CD14-positive monocyte (primary cell): ENCODE data around the gene CHRNA9. TPM values are rescaled to one million over a fixed set of nuclear protein-coding genes. Genes with fewer than 3 reads are reported as not detected.

Source experiments
- DNase-seq, 3 donors: peaks; one replicate each; pipeline ENCODE4 v3.0.0-alpha.2; 2011 to 2022
- H2AFZ ChIP-seq: 2 replicates; pipeline ENCODE4 v1.6.0; 2012; ENCODE audit warnings: mild to moderate bottlenecking, low read depth, low read length, inconsistent platforms; ENCODE audit not compliant: insufficient read depth, poor library complexity, severe bottlenecking
- H3K27ac ChIP-seq, 2 donors: 1 replicate in 1 of 2; 2 replicates in 1 of 2; pipeline ENCODE4 v1.5.1; 2012 to 2013; ENCODE audit warnings: low read length in 2 of 2, control low read depth in 1 of 2, inconsistent platforms in 1 of 2, low read depth in 1 of 2, mild to moderate bottlenecking in 1 of 2
- H3K27me3 ChIP-seq, 2 donors: one replicate each; pipeline versions ENCODE4 v1.6.0 to v1.6.1; 2011 to 2013; ENCODE audit warnings: low read length in 2 of 2; ENCODE audit not compliant: control insufficient read depth in 2 of 2, insufficient read depth in 2 of 2
- H3K36me3 ChIP-seq, 2 donors: replicated peaks in 1 of 2; 1 replicate in 1 of 2; 2 replicates in 1 of 2; pipeline versions ENCODE4 v1.5.1 to v1.6.1; 2012 to 2013; ENCODE audit warnings: low read length in 2 of 2, control low read depth in 1 of 2, inconsistent platforms in 1 of 2, mild to moderate bottlenecking in 1 of 2; ENCODE audit not compliant: insufficient read depth in 2 of 2, control insufficient read depth in 1 of 2
- H3K4me1 ChIP-seq, 2 donors: 1 replicate in 1 of 2; 2 replicates in 1 of 2; pipeline versions ENCODE4 v1.5.1 to v1.6.1; 2012 to 2013; ENCODE audit warnings: low read length in 2 of 2, control low read depth in 1 of 2, inconsistent platforms in 1 of 2, mild to moderate bottlenecking in 1 of 2, moderate library complexity in 1 of 2; ENCODE audit not compliant: insufficient read depth in 2 of 2, control insufficient read depth in 1 of 2
- H3K4me2 ChIP-seq: replicated peaks from 2 replicates; pipeline ENCODE3; 2012; ENCODE audit warnings: low read length, moderate library complexity, mild to moderate bottlenecking; ENCODE audit not compliant: poor library complexity, severe bottlenecking; ENCODE audit errors: extremely low read depth
- H3K4me3 ChIP-seq, 3 experiments: fragments of 200-600 bp in 1 of 3; sonication (generic) in 1 of 3; replicated peaks in 1 of 3; 1 replicate in 2 of 3; 2 replicates in 1 of 3; pipeline ENCODE4 v1.5.1; 2011 to 2013; ENCODE audit warnings: low read length in 3 of 3, mild to moderate bottlenecking in 3 of 3, control low read depth in 2 of 3, low read depth in 2 of 3, inconsistent platforms in 1 of 3, moderate library complexity in 1 of 3
- H3K79me2 ChIP-seq: 2 replicates; pipeline ENCODE4 v1.6.0; 2012; ENCODE audit warnings: mild to moderate bottlenecking, control low read depth, inconsistent platforms, low read length, moderate library complexity; ENCODE audit not compliant: insufficient read depth
- H3K9ac ChIP-seq: 2 replicates; pipeline ENCODE4 v1.6.0; 2017; ENCODE audit warnings: low read length, mild to moderate bottlenecking; ENCODE audit not compliant: insufficient read depth, poor library complexity, severe bottlenecking
- H3K9me3 ChIP-seq, 2 donors: replicated peaks in 1 of 2; 1 replicate in 1 of 2; 2 replicates in 1 of 2; pipeline versions ENCODE4 v1.5.1 to v1.6.1; 2012 to 2013; ENCODE audit warnings: low read length in 2 of 2, control low read depth in 1 of 2; ENCODE audit not compliant: control insufficient read depth in 1 of 2, insufficient read depth in 1 of 2
- H4K20me1 ChIP-seq: 2 replicates; pipeline ENCODE4 v1.6.0; 2012; ENCODE audit warnings: mild to moderate bottlenecking, low read length, control low read depth, moderate library complexity; ENCODE audit not compliant: insufficient read depth
- H3K27ac Mint-ChIP-seq, 7 donors: one replicate each; pipeline ENCODE4 v1.8.0; 2020; ENCODE audit warnings: mild to moderate bottlenecking in 7 of 7, mixed read lengths in 7 of 7, moderate library complexity in 6 of 7, inconsistent platforms in 2 of 7
- H3K27me3 Mint-ChIP-seq, 3 donors: one replicate each; pipeline ENCODE4 v1.8.0; 2021 to 2022; ENCODE audit warnings: low read depth in 3 of 3, mild to moderate bottlenecking in 3 of 3, mixed read lengths in 3 of 3, moderate library complexity in 3 of 3, inconsistent platforms in 1 of 3
- H3K36me3 Mint-ChIP-seq, 2 donors: one replicate each; pipeline ENCODE4 v1.8.0; 2020; ENCODE audit warnings: mixed read lengths in 2 of 2, inconsistent platforms in 1 of 2, mild to moderate bottlenecking in 1 of 2
- H3K4me1 Mint-ChIP-seq: one replicate; pipeline ENCODE4 v1.8.0; 2020; ENCODE audit warnings: mild to moderate bottlenecking, mixed read lengths
- H3K4me3 Mint-ChIP-seq, 2 donors: one replicate each; pipeline ENCODE4 v1.8.0; 2020; ENCODE audit warnings: mild to moderate bottlenecking in 2 of 2, mixed read lengths in 2 of 2, moderate library complexity in 1 of 2
- H3K9me3 Mint-ChIP-seq, 7 donors: one replicate each; pipeline ENCODE4 v1.8.0; 2020 to 2022; ENCODE audit warnings: mixed read lengths in 7 of 7, mild to moderate bottlenecking in 6 of 7, moderate library complexity in 6 of 7, inconsistent platforms in 2 of 7
- WGBS: methylation state at CpG from one replicate; pipeline ENCODE4 v1.1.5; 2013; ENCODE audit warnings: missing lambda C conversion rate; ENCODE audit not compliant: insufficient coverage; 5-methylcytosine and 5-hydroxymethylcytosine counted together
- intact Hi-C, 2 donors: fragments of 100-400 bp; cut with micrococcal nuclease; formaldehyde crosslinking; loops; one replicate each; pipeline versions ENCODE4 v1.15.0 to v1.15.1; 2023
- polyA plus RNA-seq, 3 donors: library from polyadenylated mRNA; depleted of rRNA in 1 of 3; unstranded in 2 of 3; stranded (reverse) in 1 of 3; fragments of 300-500 nt in 2 of 3; fragments of >200 nt in 1 of 3; fragmentation: Illumina TruSeq in 2 of 3; gene quantifications; 1 replicate in 2 of 3; 2 replicates in 1 of 3; pipeline ENCODE4 v1.2.3, GENCODE V29; 2012 to 2021
- TF ChIP-seq, protein P1 (sequence below): fragments of 200-600 bp; IDR thresholded peaks from one replicate; pipeline ENCODE4 v1.8.0; 2022; ENCODE audit warnings: antibody characterized with exemption, mild to moderate bottlenecking

CHRNA9 gene
- polyA plus RNA-seq, 3 donors, result not detected

GRCh38 chr4:40327340-40327739, 7.8 kb upstream of the CHRNA9 start:
- no peaks in the 10 kb centered on the region for H3K36me3 Mint-ChIP-seq
- H3K27ac Mint-ChIP-seq, result peak overlapping the region; percentile 58 to 88 (median 84)
- H3K4me3 ChIP-seq, result peak overlapping the region in 1 of 3 experiments; percentile 16
- H3K79me2 ChIP-seq, result no peaks in the 10 kb centered on the region
- TF ChIP-seq, protein P1, sequence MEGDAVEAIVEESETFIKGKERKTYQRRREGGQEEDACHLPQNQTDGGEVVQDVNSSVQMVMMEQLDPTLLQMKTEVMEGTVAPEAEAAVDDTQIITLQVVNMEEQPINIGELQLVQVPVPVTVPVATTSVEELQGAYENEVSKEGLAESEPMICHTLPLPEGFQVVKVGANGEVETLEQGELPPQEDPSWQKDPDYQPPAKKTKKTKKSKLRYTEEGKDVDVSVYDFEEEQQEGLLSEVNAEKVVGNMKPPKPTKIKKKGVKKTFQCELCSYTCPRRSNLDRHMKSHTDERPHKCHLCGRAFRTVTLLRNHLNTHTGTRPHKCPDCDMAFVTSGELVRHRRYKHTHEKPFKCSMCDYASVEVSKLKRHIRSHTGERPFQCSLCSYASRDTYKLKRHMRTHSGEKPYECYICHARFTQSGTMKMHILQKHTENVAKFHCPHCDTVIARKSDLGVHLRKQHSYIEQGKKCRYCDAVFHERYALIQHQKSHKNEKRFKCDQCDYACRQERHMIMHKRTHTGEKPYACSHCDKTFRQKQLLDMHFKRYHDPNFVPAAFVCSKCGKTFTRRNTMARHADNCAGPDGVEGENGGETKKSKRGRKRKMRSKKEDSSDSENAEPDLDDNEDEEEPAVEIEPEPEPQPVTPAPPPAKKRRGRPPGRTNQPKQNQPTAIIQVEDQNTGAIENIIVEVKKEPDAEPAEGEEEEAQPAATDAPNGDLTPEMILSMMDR, result no peak
- peaks cover 21 to 28% of the 10 kb centered on the region in 2 donors for H3K4me1 ChIP-seq
- intact Hi-C loops, result loop anchor here (5.0 to 10.0 kb wide), 2 partner anchors 173 to 175 kb away; no protein-coding TSS in a partner anchor
- no peaks in the 10 kb centered on the region for H4K20me1 ChIP-seq
- peak overlapping the region; percentile 51 for H2AFZ ChIP-seq
- 0% methylated on average over 1 of the region's 4 CpGs for WGBS
- peaks cover 0 to 2% (median 0%) of the 10 kb centered on the region in 3 donors for H3K27me3 Mint-ChIP-seq
- H3K9ac ChIP-seq, result peak overlapping the region; percentile 22
- H3K27me3 ChIP-seq, result no peaks in the 10 kb centered on the region
- H3K27ac ChIP-seq, result peak overlapping the region; percentile 62 to 88
- H3K36me3 ChIP-seq, result no peaks in the 10 kb centered on the region
- H3K9me3 Mint-ChIP-seq, result no peaks in the 10 kb centered on the region
- peak overlapping the region; percentile 32 for H3K4me2 ChIP-seq
- peak overlapping the region in 1 of 2 donors; percentile 77 for H3K4me3 Mint-ChIP-seq
- no peaks in the 10 kb centered on the region for H3K9me3 ChIP-seq
- DNase-seq, result peak; percentile 85 to 94 (median 92)
- peaks cover 24% of the 10 kb centered on the region for H3K4me1 Mint-ChIP-seq

DNA sequence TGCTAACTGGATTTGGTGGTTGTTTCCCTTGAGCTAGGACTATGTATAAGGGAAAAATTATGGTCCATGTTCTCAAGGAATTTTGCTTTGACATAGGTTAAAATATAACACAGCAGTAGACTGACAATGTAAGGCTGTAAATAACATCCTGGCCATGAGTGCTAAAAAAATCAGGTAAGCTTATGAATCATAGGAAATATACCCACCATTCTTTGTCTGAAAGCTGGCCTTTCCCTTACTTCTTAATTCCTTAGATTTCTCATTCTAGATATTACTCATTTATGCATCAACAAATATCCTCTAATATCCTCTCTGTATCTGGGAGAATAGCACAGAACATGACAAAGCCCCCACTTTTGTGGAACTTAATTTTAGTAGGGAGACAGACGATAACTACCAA, 6.8 kb upstream of the CHRNA9 start:
- peaks cover 0 to 2% (median 0%) of the 10 kb centered on the region in 3 donors for H3K27me3 Mint-ChIP-seq
- peak overlapping the region in 1 of 7 donors; percentile 80 for H3K27ac Mint-ChIP-seq
- WGBS, result no CpG with 5 or more reads among the region's 1 CpG
- no peak overlapping the region for H3K4me3 ChIP-seq
- H2AFZ ChIP-seq, result no peak overlapping the region
- intact Hi-C loops, result loop anchor here (5.0 to 10.0 kb wide), 2 partner anchors 174 to 176 kb away; no protein-coding TSS in a partner anchor
- DNase-seq, result peak in 1 of 3 donors; percentile 35
- H3K27ac ChIP-seq, result no peak overlapping the region
- H3K79me2 ChIP-seq, result no peaks in the 10 kb centered on the region
- no peak overlapping the region for H3K9ac ChIP-seq
- no peak overlapping the region for H3K4me2 ChIP-seq
- TF ChIP-seq, protein P1, result no peak
- no peaks in the 10 kb centered on the region for H3K9me3 Mint-ChIP-seq
- no peaks in the 10 kb centered on the region for H3K36me3 Mint-ChIP-seq
- H3K4me1 Mint-ChIP-seq, result peaks cover 24% of the 10 kb centered on the region
- no peaks in the 10 kb centered on the region for H3K9me3 ChIP-seq
- no peaks in the 10 kb centered on the region for H3K36me3 ChIP-seq
- peaks cover 21 to 28% of the 10 kb centered on the region in 2 donors for H3K4me1 ChIP-seq
- H3K4me3 Mint-ChIP-seq, result no peak overlapping the region
- no peaks in the 10 kb centered on the region for H3K27me3 ChIP-seq
- no peaks in the 10 kb centered on the region for H4K20me1 ChIP-seq
